Measurements from ENCODE around the gene CLIP2.

- TF ChIP-seq POLR2A (IDR thresholded peaks at IDR 0.05; ENCODE audit: low read depth, low read length) (no peak), CTCF (conservative IDR thresholded peaks at IDR 0.05; ENCODE audit: low read depth, low read length) (no peak), RFX5 (IDR thresholded peaks at IDR 0.05; ENCODE audit: low read depth, low read length) (no peak), SMC3 (IDR thresholded peaks at IDR 0.05; ENCODE audit: low read depth, low read length) (no peak), BHLHE40 (IDR thresholded peaks at IDR 0.05; ENCODE audit: low read depth, low read length) (no peak), CEBPB (IDR thresholded peaks at IDR 0.05; ENCODE audit: low read depth, low read length) (no peak), MAZ (IDR thresholded peaks at IDR 0.05; ENCODE audit: borderline replicate concordance, low read depth, low read length) (no peak), RAD21 (IDR thresholded peaks at IDR 0.05; ENCODE audit: low read length) (no peak), ELK1 (IDR thresholded peaks at IDR 0.05; ENCODE audit: borderline replicate concordance, low read depth, low read length) (no peak), MAFK (IDR thresholded peaks at IDR 0.05; ENCODE audit: low read depth, low read length) (no peak)
Observed at GRCh38 chr7:74292757-74293576, 3.8 kb downstream of the CLIP2 start.
